Mesenchymal stem cell (in vitro differentiated cells and primary cell): ENCODE measurements around the gene MARK3.

Experiments
- DNase-seq: peaks from one replicate; pipeline ENCODE4 v3.0.0-alpha.2; 2013
- H2AFZ ChIP-seq: one replicate; pipeline ENCODE4 v1.6.1; 2013; ENCODE audit warnings: low read depth, mild to moderate bottlenecking, control low read depth, inconsistent platforms, low read length, moderate library complexity
- H2AK5ac ChIP-seq: 2 replicates; pipeline ENCODE4 v1.6.1; 2013; ENCODE audit warnings: low read length, moderate library complexity, mild to moderate bottlenecking, inconsistent platforms; ENCODE audit not compliant: severe bottlenecking
- H2BK120ac ChIP-seq: one replicate; pipeline ENCODE4 v1.6.1; 2013; ENCODE audit warnings: low read depth, mild to moderate bottlenecking, inconsistent platforms, low read length, moderate library complexity
- H2BK12ac ChIP-seq, 2 experiments: one replicate each; pipeline ENCODE4 v1.6.1; 2013; ENCODE audit warnings: inconsistent platforms in 2 of 2, low read length in 2 of 2, mild to moderate bottlenecking in 2 of 2, moderate library complexity in 2 of 2, control low read depth in 1 of 2
- H2BK15ac ChIP-seq: one replicate; pipeline ENCODE4 v1.6.1; 2013; ENCODE audit warnings: mild to moderate bottlenecking, low read depth, inconsistent platforms; ENCODE audit not compliant: poor library complexity, severe bottlenecking
- H2BK5ac ChIP-seq: 2 replicates; pipeline ENCODE4 v1.6.1; 2013; ENCODE audit warnings: low read depth, mild to moderate bottlenecking, low read length, control low read depth, inconsistent platforms; ENCODE audit not compliant: poor library complexity, severe bottlenecking
- H3K14ac ChIP-seq, 2 experiments: one replicate each; pipeline ENCODE4 v1.6.1; 2013; ENCODE audit warnings: inconsistent platforms in 2 of 2, low read length in 2 of 2, control low read depth in 1 of 2, mild to moderate bottlenecking in 1 of 2, moderate library complexity in 1 of 2
- H3K18ac ChIP-seq, 2 experiments: one replicate each; pipeline ENCODE4 v1.6.1; 2013; ENCODE audit warnings: inconsistent platforms in 2 of 2, low read length in 2 of 2, control low read depth in 1 of 2, low read depth in 1 of 2, mild to moderate bottlenecking in 1 of 2
- H3K23ac ChIP-seq, 2 experiments: one replicate each; pipeline ENCODE4 v1.6.1; 2013; ENCODE audit warnings: inconsistent platforms in 2 of 2, low read length in 2 of 2, mild to moderate bottlenecking in 2 of 2, moderate library complexity in 2 of 2, control low read depth in 1 of 2
- H3K27ac ChIP-seq: 2 replicates; pipeline ENCODE4 v1.5.1; 2013; ENCODE audit warnings: mild to moderate bottlenecking, moderate library complexity, low read length, control low read depth, inconsistent platforms; ENCODE audit not compliant: poor library complexity, severe bottlenecking
- H3K27me3 ChIP-seq, 2 experiments: 2 replicates each; pipeline versions ENCODE4 v1.6.1 to v1.7.0; 2013; ENCODE audit warnings: low read length in 2 of 2, mild to moderate bottlenecking in 2 of 2, moderate library complexity in 2 of 2, control low read depth in 1 of 2, inconsistent platforms in 1 of 2; ENCODE audit not compliant: control insufficient read depth in 1 of 2, insufficient read depth in 1 of 2
- H3K36me3 ChIP-seq, 2 experiments: 2 replicates each; pipeline versions ENCODE4 v1.6.1 to v1.7.0; 2013; ENCODE audit warnings: low read length in 2 of 2, control low read depth in 1 of 2, inconsistent platforms in 1 of 2, low read depth in 1 of 2, mild to moderate bottlenecking in 1 of 2; ENCODE audit not compliant: insufficient read depth in 2 of 2, control insufficient read depth in 1 of 2
- H3K4ac ChIP-seq, 2 experiments: one replicate each; pipeline ENCODE4 v1.6.1; 2013; ENCODE audit warnings: inconsistent platforms in 2 of 2, low read length in 2 of 2, mild to moderate bottlenecking in 2 of 2, moderate library complexity in 2 of 2, control low read depth in 1 of 2, low read depth in 1 of 2
- H3K4me1 ChIP-seq: 2 replicates; pipeline ENCODE4 v1.6.1; 2013; ENCODE audit warnings: low read depth, low read length, control low read depth; ENCODE audit not compliant: control insufficient read depth, insufficient read depth
- H3K4me2 ChIP-seq: 2 replicates; pipeline ENCODE4 v1.6.1; 2013; ENCODE audit warnings: low read length, mild to moderate bottlenecking, inconsistent platforms; ENCODE audit not compliant: poor library complexity, severe bottlenecking
- H3K4me3 ChIP-seq, 2 experiments: 2 replicates each; pipeline versions ENCODE4 v1.5.1 to v1.7.0; 2013; ENCODE audit warnings: low read length in 2 of 2, mild to moderate bottlenecking in 2 of 2, control low read depth in 1 of 2, low read depth in 1 of 2; ENCODE audit not compliant: insufficient read depth in 1 of 2
- H3K79me1 ChIP-seq: replicated peaks from 2 replicates; pipeline ENCODE4 v1.6.1; 2013; ENCODE audit warnings: mild to moderate bottlenecking, control low read depth, low read length, inconsistent platforms; ENCODE audit not compliant: poor library complexity, severe bottlenecking
- H3K9ac ChIP-seq: 2 replicates; pipeline ENCODE4 v1.7.0; 2013; ENCODE audit warnings: mild to moderate bottlenecking, low read length, moderate library complexity
- H3K9me3 ChIP-seq: 2 replicates; pipeline ENCODE4 v1.7.0; 2013; ENCODE audit warnings: mild to moderate bottlenecking, low read length; ENCODE audit not compliant: control insufficient read depth
- H4K8ac ChIP-seq: one replicate; pipeline ENCODE4 v1.6.1; 2013; ENCODE audit warnings: inconsistent platforms, mild to moderate bottlenecking, low read length, moderate library complexity
- H4K91ac ChIP-seq: one replicate; pipeline ENCODE4 v1.6.1; 2013; ENCODE audit warnings: mild to moderate bottlenecking, low read length, inconsistent platforms
- WGBS: methylation state at CpG from one replicate; pipeline ENCODE4 v1.1.7; 2013; ENCODE audit warnings: mixed read lengths; 5-methylcytosine and 5-hydroxymethylcytosine counted together

Gene MARK3

GRCh38 chr14:103391048-103391447 lies 5.8 kb downstream of the MARK3 start:
- WGBS = 49% methylated on average over 4 of the region's 4 CpGs
- Histone ChIP-seq H3K14ac (no peak overlapping the region), H3K27me3 (no peaks in the 10 kb centered on the region), H2AFZ (no peak overlapping the region), H2AK5ac (no peak overlapping the region), H2BK15ac (no peak overlapping the region), H3K4me3 (no peak overlapping the region), H3K9ac (peak overlapping the region; percentile 38), H3K4me1 (peaks cover 12% of the 10 kb centered on the region), H3K4ac (no peak overlapping the region), H3K9me3 (no peaks in the 10 kb centered on the region), H3K79me1 (no peaks in the 10 kb centered on the region), H3K27ac (no peak overlapping the region), H4K8ac (no peak overlapping the region), H2BK120ac (no peak overlapping the region), H3K23ac (no peak overlapping the region), H3K18ac (no peak overlapping the region), H3K36me3 (no peaks in the 10 kb centered on the region), H3K4me2 (no peak overlapping the region), H2BK12ac (no peak overlapping the region), H2BK5ac (no peak overlapping the region), H4K91ac (no peak overlapping the region)
- DNase-seq = peak; percentile 82

- DNase-seq = no peak
- Histone ChIP-seq H4K91ac (no peak overlapping the region), H3K79me1 (no peaks in the 10 kb centered on the region), H2BK5ac (no peak overlapping the region), H3K4me2 (no peak overlapping the region), H2AK5ac (no peak overlapping the region), H3K4ac (no peak overlapping the region), H2BK15ac (no peak overlapping the region), H4K8ac (no peak overlapping the region), H3K18ac (no peak overlapping the region), H3K9me3 (no peaks in the 10 kb centered on the region), H3K36me3 (no peaks in the 10 kb centered on the region), H2AFZ (no peak overlapping the region), H2BK12ac (no peak overlapping the region), H3K4me3 (no peak overlapping the region), H3K27ac (no peak overlapping the region), H3K9ac (peak overlapping the region; percentile 37), H3K27me3 (no peaks in the 10 kb centered on the region), H2BK120ac (no peak overlapping the region), H3K14ac (no peak overlapping the region), H3K4me1 (peaks cover 14% of the 10 kb centered on the region), H3K23ac (no peak overlapping the region)
- WGBS = 97% methylated on average over 4 of the region's 5 CpGs
These were observed 6.9 kb downstream of the MARK3 start for GRCh38 chr14:103392106-103392505.

- Histone ChIP-seq H4K8ac (no peak overlapping the region), H3K9me3 (no peaks in the 10 kb centered on the region), H3K4ac (no peak overlapping the region), H3K4me3 (no peak overlapping the region), H4K91ac (no peak overlapping the region), H3K4me1 (peaks cover 12% of the 10 kb centered on the region), H3K9ac (peak overlapping the region; percentile 37), H2BK120ac (no peak overlapping the region), H3K23ac (no peak overlapping the region), H2BK15ac (no peak overlapping the region), H3K27ac (no peak overlapping the region), H3K18ac (no peak overlapping the region), H2AK5ac (no peak overlapping the region), H2BK5ac (no peak overlapping the region), H3K27me3 (no peaks in the 10 kb centered on the region), H3K79me1 (no peaks in the 10 kb centered on the region), H2AFZ (no peak overlapping the region), H2BK12ac (no peak overlapping the region), H3K14ac (no peak overlapping the region), H3K36me3 (no peaks in the 10 kb centered on the region), H3K4me2 (no peak overlapping the region)
- DNase-seq = no peak
- WGBS = 92% methylated on average over 5 of the region's 8 CpGs
These were observed 7.4 kb downstream of the MARK3 start for GRCh38 chr14:103392572-103392971.

- Histone ChIP-seq H3K9ac (peak overlapping the region; percentile 71), H3K4me2 (no peak overlapping the region), H3K36me3 (no peaks in the 10 kb centered on the region), H3K4me1 (peaks cover 9% of the 10 kb centered on the region), H2AK5ac (no peak overlapping the region), H3K4ac (no peak overlapping the region), H3K23ac (no peak overlapping the region), H4K8ac (no peak overlapping the region), H2BK15ac (no peak overlapping the region), H2BK5ac (no peak overlapping the region), H4K91ac (no peak overlapping the region), H3K27me3 (no peaks in the 10 kb centered on the region), H3K4me3 (no peak overlapping the region), H2BK12ac (no peak overlapping the region), H3K27ac (no peak overlapping the region), H3K18ac (no peak overlapping the region), H3K14ac (no peak overlapping the region), H3K9me3 (no peaks in the 10 kb centered on the region), H2AFZ (no peak overlapping the region), H2BK120ac (no peak overlapping the region), H3K79me1 (no peaks in the 10 kb centered on the region)
- no peak for DNase-seq
- WGBS = over 99% methylated on average over 6 of the region's 6 CpGs
These were observed 7.9 kb downstream of the MARK3 start for GRCh38 chr14:103393070-103393469.
